Caco-2 (cell line): ENCODE measurements around the gene GPR17. TPM values are rescaled to one million over a fixed set of nuclear protein-coding genes. Genes with fewer than 3 reads are reported as not detected.

Experiments used
- BruUV-seq: library from RNA; stranded (reverse); fragments of 400-500 nt; replicated peaks from 2 replicates; lab custom pipeline; 2021; lab: Mats Ljungman, UMichigan
- CTCF ChIA-PET: fragments of 300-600 bp; sonication (Branson Sonifier 250); formaldehyde crosslinking; loops from one replicate; lab custom pipeline; 2022; ENCODE audit warnings: antibody characterized with exemption; lab: Charles Lee
- POLR2A ChIA-PET: fragments of 300-600 bp; sonication (Branson Sonifier 250); formaldehyde crosslinking; loops from one replicate; lab custom pipeline; 2022; ENCODE audit warnings: antibody characterized with exemption; lab: Charles Lee
- DNase-seq, 2 experiments: peaks; one replicate each; pipeline versions ENCODE4 v3.0.0 to v3.0.0-alpha.2; 2020 to 2022
- H3K27me3 ChIP-seq: replicated peaks from 2 replicates; pipeline ENCODE4 v1.6.0; 2011; ENCODE audit warnings: low read length; ENCODE audit not compliant: control insufficient read depth, insufficient read depth
- H3K36me3 ChIP-seq: 2 replicates; pipeline ENCODE4 v1.5.1; 2011; ENCODE audit warnings: low read length; ENCODE audit not compliant: control insufficient read depth, insufficient read depth
- H3K4me1 ChIP-seq: fragments of 250-450 bp; sonication (Bioruptor Pico); 2 replicates; pipeline ENCODE4 v1.5.1; 2020; ENCODE audit warnings: mild to moderate bottlenecking
- H3K4me3 ChIP-seq: 2 replicates; pipeline ENCODE4 v1.5.1; 2011; ENCODE audit warnings: low read depth, mild to moderate bottlenecking, control low read depth, low read length
- H3K9me3 ChIP-seq: fragments of 250-450 bp; sonication (Bioruptor Pico); 2 replicates; pipeline ENCODE4 v1.5.1; 2020; ENCODE audit warnings: mild to moderate bottlenecking, moderate library complexity
- H3K27ac Mint-ChIP-seq: one replicate; pipeline ENCODE4 v1.8.0; 2022; ENCODE audit warnings: mixed read lengths; ENCODE audit not compliant: unreplicated experiment
- H3K27me3 Mint-ChIP-seq: one replicate; pipeline ENCODE4 v1.8.0; 2022; ENCODE audit warnings: mixed read lengths; ENCODE audit not compliant: insufficient read depth, unreplicated experiment
- H3K36me3 Mint-ChIP-seq: one replicate; pipeline ENCODE4 v1.8.0; 2022; ENCODE audit warnings: mild to moderate bottlenecking, mixed read lengths; ENCODE audit not compliant: insufficient read depth, unreplicated experiment
- H3K4me1 Mint-ChIP-seq: one replicate; pipeline ENCODE4 v1.8.0; 2022; ENCODE audit warnings: low read depth, mixed read lengths; ENCODE audit not compliant: unreplicated experiment
- H3K4me3 Mint-ChIP-seq: one replicate; pipeline ENCODE4 v1.8.0; 2022; ENCODE audit warnings: mild to moderate bottlenecking, moderate library complexity, mixed read lengths; ENCODE audit not compliant: unreplicated experiment
- H3K9me3 Mint-ChIP-seq: one replicate; pipeline ENCODE4 v1.8.0; 2022; ENCODE audit warnings: mixed read lengths; ENCODE audit not compliant: unreplicated experiment
- intact Hi-C: fragments of 100-400 bp; cut with micrococcal nuclease; formaldehyde crosslinking; loops from one replicate; pipeline ENCODE4 v1.10.0; 2022; ENCODE audit not compliant: unreplicated experiment
- total RNA-seq: library from RNA; stranded (reverse); gene quantifications from 2 replicates; pipeline ENCODE4 v1.2.3, GENCODE V29; 2022
- TF ChIP-seq, protein P1 (sequence below), 2 experiments: fragments of 200-600 bp in 1 of 2; IDR thresholded peaks; 1 replicate in 1 of 2; 2 replicates in 1 of 2; pipeline versions ENCODE4 v1.5.1 to v1.8.0; 2011 to 2022; ENCODE audit warnings: antibody characterized with exemption in 1 of 2, control low read depth in 1 of 2, inconsistent platforms in 1 of 2, low read depth in 1 of 2, low read length in 1 of 2, mild to moderate bottlenecking in 1 of 2, moderate library complexity in 1 of 2; ENCODE audit not compliant: insufficient read depth in 1 of 2, severe bottlenecking in 1 of 2, unreplicated experiment in 1 of 2

Gene GPR17
- total RNA-seq, 1 experiment from 2014 or later, result not detected

DNA sequence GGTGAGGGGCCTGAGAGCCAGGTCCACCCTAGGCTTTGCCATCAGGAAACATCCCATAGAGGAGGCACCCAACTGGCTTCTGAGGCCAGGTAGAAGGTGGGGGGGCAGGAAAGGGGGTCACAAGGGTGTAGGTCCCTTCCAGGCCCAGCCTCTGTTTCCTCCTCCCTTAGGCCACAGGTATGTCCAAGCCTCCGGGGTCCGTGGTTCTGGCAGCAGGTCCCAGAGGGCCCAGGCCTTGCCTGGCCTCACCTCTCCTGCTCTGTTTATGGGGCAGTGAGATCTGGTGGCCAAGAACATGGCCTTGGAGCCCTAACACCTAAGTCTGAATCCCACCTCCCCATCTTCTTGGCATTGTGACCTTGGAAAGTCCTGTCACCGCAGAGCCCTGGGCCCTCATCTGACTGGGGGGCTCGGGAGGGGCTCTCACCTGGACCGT, 21.6 kb upstream of the GPR17 start:
- BruUV-seq, result no TSS peak
- Mint-ChIP-seq H3K4me3 (no peak overlapping the region), H3K4me1 (no peaks in the 10 kb centered on the region), H3K27ac (no peak overlapping the region), H3K36me3 (no peaks in the 10 kb centered on the region), H3K27me3 (peaks cover 2% of the 10 kb centered on the region), H3K9me3 (no peaks in the 10 kb centered on the region)
- H3K4me3 ChIP-seq, result no peak overlapping the region
- ChIA-PET CTCF (no interaction called here), POLR2A (no interaction called here)
- intact Hi-C loops, result no loop called here
- no peaks in the 10 kb centered on the region for H3K27me3 ChIP-seq
- no peaks in the 10 kb centered on the region for H3K9me3 ChIP-seq
- TF ChIP-seq, protein P1, sequence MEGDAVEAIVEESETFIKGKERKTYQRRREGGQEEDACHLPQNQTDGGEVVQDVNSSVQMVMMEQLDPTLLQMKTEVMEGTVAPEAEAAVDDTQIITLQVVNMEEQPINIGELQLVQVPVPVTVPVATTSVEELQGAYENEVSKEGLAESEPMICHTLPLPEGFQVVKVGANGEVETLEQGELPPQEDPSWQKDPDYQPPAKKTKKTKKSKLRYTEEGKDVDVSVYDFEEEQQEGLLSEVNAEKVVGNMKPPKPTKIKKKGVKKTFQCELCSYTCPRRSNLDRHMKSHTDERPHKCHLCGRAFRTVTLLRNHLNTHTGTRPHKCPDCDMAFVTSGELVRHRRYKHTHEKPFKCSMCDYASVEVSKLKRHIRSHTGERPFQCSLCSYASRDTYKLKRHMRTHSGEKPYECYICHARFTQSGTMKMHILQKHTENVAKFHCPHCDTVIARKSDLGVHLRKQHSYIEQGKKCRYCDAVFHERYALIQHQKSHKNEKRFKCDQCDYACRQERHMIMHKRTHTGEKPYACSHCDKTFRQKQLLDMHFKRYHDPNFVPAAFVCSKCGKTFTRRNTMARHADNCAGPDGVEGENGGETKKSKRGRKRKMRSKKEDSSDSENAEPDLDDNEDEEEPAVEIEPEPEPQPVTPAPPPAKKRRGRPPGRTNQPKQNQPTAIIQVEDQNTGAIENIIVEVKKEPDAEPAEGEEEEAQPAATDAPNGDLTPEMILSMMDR (IDR thresholded peaks at IDR 0.05; ENCODE audit: insufficient read depth in 1 of 2, low read depth in 1 of 2, low read length in 1 of 2, severe bottlenecking in 1 of 2, unreplicated experiment in 1 of 2), result no peak
- no peaks in the 10 kb centered on the region for H3K36me3 ChIP-seq
- no peak for DNase-seq
- no peaks in the 10 kb centered on the region for H3K4me1 ChIP-seq

DNA sequence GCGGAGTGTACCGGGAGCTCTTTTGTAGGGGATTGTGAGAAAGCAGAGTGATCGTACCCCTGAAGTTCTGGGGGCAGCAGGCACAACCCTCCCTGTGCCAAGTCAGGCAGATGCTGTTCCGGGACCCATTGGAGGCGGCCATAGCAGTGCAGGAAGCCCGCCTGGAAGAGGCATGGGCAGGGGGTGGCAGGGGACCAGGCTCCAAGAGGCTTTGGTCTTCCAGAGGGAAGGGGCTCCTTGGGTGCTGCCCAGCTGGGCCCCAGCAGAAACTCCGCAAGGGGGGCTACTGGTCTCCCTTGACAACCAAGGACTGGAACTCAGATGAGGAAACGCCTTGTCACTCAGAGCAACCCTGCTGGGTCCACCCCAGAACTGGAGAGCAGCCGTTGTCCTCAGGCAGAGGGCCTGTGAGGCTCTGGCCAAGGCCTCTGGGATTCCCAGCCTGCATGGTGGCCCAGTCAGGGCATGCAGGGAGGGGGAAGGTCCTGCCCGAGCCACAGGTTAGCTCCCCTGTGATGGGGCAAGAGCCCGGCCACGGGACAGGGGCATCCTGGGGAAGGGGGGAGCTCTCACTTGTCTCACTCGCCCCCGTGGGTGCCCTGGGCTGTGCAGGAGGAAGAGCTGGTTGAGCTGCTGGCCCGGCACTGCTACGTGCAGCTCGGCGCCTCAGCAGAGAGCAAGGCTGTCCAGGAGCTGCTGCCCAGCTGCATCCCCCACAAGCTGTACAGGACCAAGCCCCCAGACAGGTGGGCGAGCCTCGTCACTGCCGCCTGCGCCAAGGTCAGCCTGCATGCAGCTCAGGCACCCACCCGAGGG, 21.0 kb upstream of the GPR17 start:
- Mint-ChIP-seq H3K36me3 (no peaks in the 10 kb centered on the region), H3K4me1 (no peaks in the 10 kb centered on the region)
- CTCF ChIA-PET, result no interaction called here

DNA sequence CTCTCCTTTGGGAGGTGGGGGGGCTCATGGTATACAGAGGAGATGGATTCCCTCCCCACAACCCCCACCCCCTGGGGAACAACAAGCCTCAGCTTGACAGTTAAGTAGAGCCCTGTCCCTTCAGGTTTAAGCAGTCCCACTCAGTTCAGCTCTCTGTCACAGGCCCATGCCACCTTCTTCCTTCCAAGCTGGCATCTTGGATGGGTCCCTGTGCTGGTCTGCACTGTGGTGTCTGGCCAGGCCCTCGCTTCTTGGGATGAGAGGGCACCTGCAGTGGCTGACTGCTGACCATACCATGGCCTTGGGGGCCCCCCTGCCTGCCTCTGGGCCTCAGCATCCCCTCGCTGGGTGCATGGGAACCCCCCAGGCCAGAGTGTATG, 20.4 kb upstream of the GPR17 start:
- no TSS peak for BruUV-seq
- TF ChIP-seq, protein P1 (IDR thresholded peaks at IDR 0.05; ENCODE audit: insufficient read depth in 1 of 2, low read depth in 1 of 2, low read length in 1 of 2, severe bottlenecking in 1 of 2, unreplicated experiment in 1 of 2), result no peak
- H3K36me3 ChIP-seq, result no peaks in the 10 kb centered on the region
- Mint-ChIP-seq H3K27me3 (peaks cover 2% of the 10 kb centered on the region), H3K4me3 (no peak overlapping the region), H3K27ac (no peak overlapping the region), H3K4me1 (no peaks in the 10 kb centered on the region), H3K36me3 (no peaks in the 10 kb centered on the region), H3K9me3 (no peaks in the 10 kb centered on the region)
- H3K9me3 ChIP-seq, result no peaks in the 10 kb centered on the region
- no peak for DNase-seq
- intact Hi-C loops, result no loop called here
- no peak overlapping the region for H3K4me3 ChIP-seq
- no peaks in the 10 kb centered on the region for H3K27me3 ChIP-seq
- ChIA-PET POLR2A (no interaction called here), CTCF (no interaction called here)
- no peaks in the 10 kb centered on the region for H3K4me1 ChIP-seq

More for the DNA sequence above, 21.0 kb upstream of the GPR17 start:
- no peaks in the 10 kb centered on the region for H3K9me3 Mint-ChIP-seq
- DNase-seq, result peak in 1 of 2 experiments; percentile 26
- Histone ChIP-seq H3K9me3 (no peaks in the 10 kb centered on the region), H3K4me3 (no peak overlapping the region), H3K4me1 (no peaks in the 10 kb centered on the region), H3K27me3 (no peaks in the 10 kb centered on the region), H3K36me3 (no peaks in the 10 kb centered on the region)
- no peak overlapping the region for H3K4me3 Mint-ChIP-seq
- POLR2A ChIA-PET, result no interaction called here
- BruUV-seq, result no TSS peak
- intact Hi-C loops, result no loop called here
- no peak overlapping the region for H3K27ac Mint-ChIP-seq
- TF ChIP-seq, protein P1 (IDR thresholded peaks at IDR 0.05; ENCODE audit: insufficient read depth in 1 of 2, low read depth in 1 of 2, low read length in 1 of 2, severe bottlenecking in 1 of 2, unreplicated experiment in 1 of 2), result no peak
- H3K27me3 Mint-ChIP-seq, result peaks cover 2% of the 10 kb centered on the region
